ENCODE measurements around the gene ATP5F1E. TPM values are rescaled to one million over a fixed set of nuclear protein-coding genes. Genes with fewer than 3 reads are reported as not detected.

Gene ATP5F1E
- total RNA-seq, 2 donors from 2014 or later = 16.2 to 16.6 TPM

DNA sequence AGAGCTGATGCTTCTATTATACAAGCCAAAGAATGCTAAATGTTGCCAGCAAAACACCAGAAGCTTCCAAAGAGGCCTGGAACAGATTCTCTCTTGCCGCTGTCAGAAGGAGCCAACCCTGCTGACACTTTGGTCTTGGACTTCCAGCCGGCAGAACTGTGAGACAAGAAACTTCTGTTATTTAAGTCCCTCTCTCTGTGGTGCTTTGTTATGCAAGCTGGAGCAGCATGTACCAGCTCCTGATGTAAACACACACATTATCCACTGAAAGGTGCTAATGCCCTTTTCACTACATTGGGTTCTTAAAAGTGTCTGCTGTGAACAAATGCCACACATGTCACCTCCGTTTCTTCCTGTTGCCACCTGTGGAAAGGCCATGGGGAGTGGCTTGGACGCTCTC, 36.4 kb upstream of the ATP5F1E start:
- Histone ChIP-seq H3K4me3 (no peak overlapping the region), H3K27me3 (no peaks in the 10 kb centered on the region), H3K36me3 (replicated peaks in 1 of 2; ENCODE audit: insufficient read depth in 1 of 2, low read depth in 2 of 2) (no peaks in the 10 kb centered on the region), H3K9me3 (no peaks in the 10 kb centered on the region), H3K27ac (no peak overlapping the region), H3K4me1 (no peaks in the 10 kb centered on the region)
- no peak for ATAC-seq
- WGBS, 2 donors = 73 to 79% methylated on average over 4 of the region's 4 CpGs
- intact Hi-C loops (cut with DNase I) = no loop called here
- DNase-seq = no peak
- TF ChIP-seq POLR2A (IDR thresholded peaks at IDR 0.05) = no peak
- TF ChIP-seq, protein P1, sequence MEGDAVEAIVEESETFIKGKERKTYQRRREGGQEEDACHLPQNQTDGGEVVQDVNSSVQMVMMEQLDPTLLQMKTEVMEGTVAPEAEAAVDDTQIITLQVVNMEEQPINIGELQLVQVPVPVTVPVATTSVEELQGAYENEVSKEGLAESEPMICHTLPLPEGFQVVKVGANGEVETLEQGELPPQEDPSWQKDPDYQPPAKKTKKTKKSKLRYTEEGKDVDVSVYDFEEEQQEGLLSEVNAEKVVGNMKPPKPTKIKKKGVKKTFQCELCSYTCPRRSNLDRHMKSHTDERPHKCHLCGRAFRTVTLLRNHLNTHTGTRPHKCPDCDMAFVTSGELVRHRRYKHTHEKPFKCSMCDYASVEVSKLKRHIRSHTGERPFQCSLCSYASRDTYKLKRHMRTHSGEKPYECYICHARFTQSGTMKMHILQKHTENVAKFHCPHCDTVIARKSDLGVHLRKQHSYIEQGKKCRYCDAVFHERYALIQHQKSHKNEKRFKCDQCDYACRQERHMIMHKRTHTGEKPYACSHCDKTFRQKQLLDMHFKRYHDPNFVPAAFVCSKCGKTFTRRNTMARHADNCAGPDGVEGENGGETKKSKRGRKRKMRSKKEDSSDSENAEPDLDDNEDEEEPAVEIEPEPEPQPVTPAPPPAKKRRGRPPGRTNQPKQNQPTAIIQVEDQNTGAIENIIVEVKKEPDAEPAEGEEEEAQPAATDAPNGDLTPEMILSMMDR (IDR thresholded peaks at IDR 0.05) = no peak

DNA sequence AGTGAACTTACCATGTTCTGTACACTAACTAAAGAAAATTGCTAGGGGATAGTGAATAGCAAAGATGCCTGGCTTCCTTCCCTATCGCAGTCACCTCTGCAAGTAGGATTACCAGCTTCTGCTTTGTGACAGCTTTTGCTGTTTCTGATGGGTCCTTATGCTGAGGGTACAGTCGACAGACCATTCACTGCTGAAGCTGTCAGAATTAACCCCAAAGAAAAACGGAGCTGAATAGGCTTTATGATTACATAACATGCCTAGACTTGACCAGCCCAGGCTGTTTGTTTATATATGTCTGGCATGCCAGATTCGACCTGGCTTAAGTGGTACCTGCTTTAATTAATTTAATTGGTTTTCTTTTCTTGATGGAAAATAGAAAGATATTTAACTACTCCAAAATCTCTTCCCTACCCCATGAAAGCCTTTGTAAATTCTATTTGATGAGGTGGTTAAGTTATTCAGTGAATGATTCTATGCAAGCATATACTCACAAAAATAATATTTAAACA, 32.1 kb upstream of the ATP5F1E start:
- no peaks in the 10 kb centered on the region for H3K9me3 ChIP-seq
- H3K4me3 ChIP-seq = no peak overlapping the region
- no peak for TF ChIP-seq POLR2A (IDR thresholded peaks at IDR 0.05)
- TF ChIP-seq, protein P1 (IDR thresholded peaks at IDR 0.05) = no peak
- ATAC-seq = no peak
- no peak overlapping the region for H3K27ac ChIP-seq
- 36 to 37% methylated on average over 4 of the region's 4 CpGs for WGBS, 2 donors
- no peaks in the 10 kb centered on the region for H3K36me3 ChIP-seq (replicated peaks in 1 of 2; ENCODE audit: insufficient read depth in 1 of 2, low read depth in 2 of 2)
- DNase-seq = no peak
- H3K27me3 ChIP-seq = no peaks in the 10 kb centered on the region
- H3K4me1 ChIP-seq = no peaks in the 10 kb centered on the region
- intact Hi-C loops (cut with DNase I) = no loop called here

DNA sequence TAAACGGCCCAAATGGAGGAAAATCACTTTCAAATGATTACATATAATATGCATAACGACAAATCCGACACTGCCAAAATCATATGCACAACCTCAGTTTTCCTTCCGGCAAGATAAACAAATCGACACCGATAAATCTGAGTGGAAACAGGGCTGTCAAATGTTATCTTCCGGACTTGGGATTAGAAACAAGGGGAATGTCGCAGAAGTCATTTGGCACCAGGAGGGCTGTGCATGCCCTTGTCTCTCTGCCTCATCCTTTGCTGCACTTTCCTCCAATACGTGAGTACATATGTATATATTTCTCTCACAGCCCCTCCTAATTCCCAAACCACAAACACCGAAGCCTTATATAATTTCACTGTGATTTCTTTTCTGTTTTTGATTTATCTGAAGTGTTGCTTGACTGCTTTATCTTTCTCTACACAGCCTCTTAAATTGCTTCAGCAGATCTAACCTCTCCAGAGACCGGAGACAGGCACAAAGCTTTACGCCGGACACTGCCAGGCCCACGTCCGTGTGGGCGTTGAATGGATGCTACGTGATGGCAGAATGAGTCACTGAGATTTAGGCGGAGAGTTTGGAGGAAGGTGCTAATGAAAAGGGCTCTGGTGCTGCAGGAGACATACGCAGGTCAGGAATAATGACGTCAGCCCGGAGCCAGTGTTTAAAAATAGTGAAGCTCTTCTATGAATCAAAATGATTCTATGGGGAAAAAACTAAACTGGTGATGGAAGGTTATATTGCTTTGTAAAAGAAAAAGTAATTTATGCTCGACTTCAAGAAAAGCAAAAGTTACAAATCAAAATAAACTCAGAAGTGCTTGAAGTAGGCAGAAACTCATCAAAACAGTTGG, 31.5 kb upstream of the ATP5F1E start:
- TF ChIP-seq, protein P1 (IDR thresholded peaks at IDR 0.05) = no peak
- TF ChIP-seq POLR2A (IDR thresholded peaks at IDR 0.05) = no peak
- Histone ChIP-seq H3K27ac (no peak overlapping the region), H3K4me1 (no peaks in the 10 kb centered on the region), H3K27me3 (no peaks in the 10 kb centered on the region), H3K9me3 (no peaks in the 10 kb centered on the region), H3K36me3 (replicated peaks in 1 of 2; ENCODE audit: insufficient read depth in 1 of 2, low read depth in 2 of 2) (no peaks in the 10 kb centered on the region), H3K4me3 (no peak overlapping the region)
- intact Hi-C loops (cut with DNase I) = no loop called here
- peak; percentile 27 for ATAC-seq
- DNase-seq = peak in 2 of 4 donors; percentile 5 to 12
- 44 to 46% methylated on average over 22 of the region's 22 CpGs for WGBS, 2 donors

DNA sequence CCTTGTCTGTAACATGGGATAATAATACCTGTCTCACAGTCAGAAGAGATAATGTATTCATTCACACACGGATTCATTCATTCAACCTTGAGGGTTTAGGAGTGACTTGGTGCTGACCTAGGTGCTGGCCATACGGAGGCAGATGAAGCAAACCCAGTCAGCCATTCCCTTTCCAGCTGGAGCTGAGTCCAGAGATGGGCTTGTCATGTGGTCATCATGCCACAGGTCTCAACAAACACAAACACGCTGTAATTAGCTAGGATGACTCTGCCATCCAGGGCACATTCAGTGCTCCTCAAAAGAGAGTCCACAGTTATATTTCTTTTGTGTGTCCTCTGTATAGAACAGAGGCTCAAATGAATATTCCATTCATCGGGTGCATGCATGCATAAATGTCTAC, 29.9 kb upstream of the ATP5F1E start:
- no peaks in the 10 kb centered on the region for H3K9me3 ChIP-seq
- intact Hi-C loops (cut with DNase I) = no loop called here
- no peak overlapping the region for H3K27ac ChIP-seq
- no peak overlapping the region for H3K4me3 ChIP-seq
- no peak for DNase-seq
- no peaks in the 10 kb centered on the region for H3K36me3 ChIP-seq (replicated peaks in 1 of 2; ENCODE audit: insufficient read depth in 1 of 2, low read depth in 2 of 2)
- 41 to 60% methylated on average over 4 of the region's 4 CpGs for WGBS, 2 donors
- no peaks in the 10 kb centered on the region for H3K27me3 ChIP-seq
- no peaks in the 10 kb centered on the region for H3K4me1 ChIP-seq
- no peak for TF ChIP-seq POLR2A (IDR thresholded peaks at IDR 0.05)
- TF ChIP-seq, protein P1 (IDR thresholded peaks at IDR 0.05) = no peak
- ATAC-seq = no peak
